B cell (primary cell): ENCODE data around the gene RPS21. TPM values are rescaled to one million over a fixed set of nuclear protein-coding genes. Genes with fewer than 3 reads are reported as not detected.

Experiments
- ATAC-seq: fragments of 200-7000 bp; cut with Tn5 transposase; one replicate; pipeline ENCODE4 v1.10.0; 2021; ENCODE audit warnings: low read depth, mild to moderate bottlenecking, moderate number of reproducible peaks, moderate library complexity
- CTCF ChIA-PET: fragments of 350-600 bp; sonication (Branson Sonifier 250); formaldehyde crosslinking; loops from one replicate; lab custom pipeline; 2021; ENCODE audit warnings: antibody characterized with exemption, inconsistent platforms; lab: Charles Lee
- POLR2A ChIA-PET: fragments of 350-600 bp; sonication (Branson Sonifier 250); formaldehyde crosslinking; loops from one replicate; lab custom pipeline; 2021; ENCODE audit warnings: antibody characterized with exemption; lab: Charles Lee
- DNase-seq: peaks from one replicate; pipeline ENCODE4 v3.0.0; 2013
- H2AFZ ChIP-seq: 2 replicates; pipeline ENCODE4 v1.6.1; 2012; ENCODE audit warnings: mild to moderate bottlenecking, low read depth, low read length; ENCODE audit not compliant: insufficient read depth, poor library complexity, severe bottlenecking
- H3K27ac ChIP-seq, 2 donors: 1 replicate in 1 of 2; 2 replicates in 1 of 2; pipeline ENCODE4 v1.5.1; 2012 to 2013; ENCODE audit warnings: low read length in 2 of 2, mild to moderate bottlenecking in 2 of 2, moderate library complexity in 1 of 2
- H3K27me3 ChIP-seq, 4 experiments: fragments of 200-600 bp in 1 of 4; sonication (generic) in 1 of 4; replicated peaks in 1 of 4; 1 replicate in 2 of 4; 2 replicates in 2 of 4; pipeline versions ENCODE4 v1.6.1 to v1.7.0; 2013 to 2016; ENCODE audit warnings: low read length in 3 of 4, mild to moderate bottlenecking in 2 of 4, mixed read lengths in 1 of 4, moderate library complexity in 1 of 4; ENCODE audit not compliant: insufficient read depth in 4 of 4, control insufficient read depth in 3 of 4; ENCODE audit errors: control extremely low read depth in 1 of 4
- H3K36me3 ChIP-seq, 2 experiments: replicated peaks in 1 of 2; 1 replicate in 1 of 2; 2 replicates in 1 of 2; pipeline versions ENCODE4 v1.6.1 to v1.7.1; 2013; ENCODE audit warnings: low read length in 1 of 2; ENCODE audit not compliant: insufficient read depth in 2 of 2, control insufficient read depth in 1 of 2; ENCODE audit errors: control extremely low read depth in 1 of 2, extremely low read depth in 1 of 2
- H3K4me1 ChIP-seq, 2 donors: fragments of 200-600 bp in 1 of 2; sonication (generic) in 1 of 2; 1 replicate in 1 of 2; 2 replicates in 1 of 2; pipeline versions ENCODE4 v1.5.1 to v1.6.1; 2013 to 2017; ENCODE audit warnings: low read length in 2 of 2; ENCODE audit not compliant: control insufficient read depth in 2 of 2, insufficient read depth in 2 of 2
- H3K4me2 ChIP-seq: replicated peaks from 2 replicates; pipeline ENCODE3; 2012; ENCODE audit warnings: mild to moderate bottlenecking, low read depth, low read length; ENCODE audit not compliant: poor library complexity, severe bottlenecking
- H3K4me3 ChIP-seq, 5 experiments: fragments of 200-600 bp in 1 of 5; sonication (generic) in 1 of 5; 1 replicate in 3 of 5; 2 replicates in 2 of 5; pipeline versions ENCODE4 v1.5.1 to v1.7.0; 2011 to 2016; ENCODE audit warnings: low read length in 4 of 5, mild to moderate bottlenecking in 4 of 5, low read depth in 2 of 5, control low read depth in 1 of 5, moderate library complexity in 1 of 5; ENCODE audit not compliant: insufficient read depth in 1 of 5; ENCODE audit errors: control extremely low read depth in 1 of 5, extremely low read depth in 1 of 5
- H3K79me2 ChIP-seq: fragments of 200-600 bp; sonication (generic); one replicate; pipeline ENCODE4 v1.6.0; 2016; ENCODE audit warnings: low read length; ENCODE audit not compliant: control insufficient read depth, insufficient read depth
- H3K9ac ChIP-seq: fragments of 200-600 bp; sonication (generic); 2 replicates; pipeline ENCODE4 v1.6.1; 2017; ENCODE audit warnings: mild to moderate bottlenecking, low read length, moderate library complexity
- H3K9me3 ChIP-seq, 3 donors: one replicate each; pipeline versions ENCODE4 v1.6.1 to v1.7.1; 2013; ENCODE audit warnings: low read length in 2 of 3; ENCODE audit not compliant: control insufficient read depth in 2 of 3, insufficient read depth in 1 of 3; ENCODE audit errors: control extremely low read depth in 1 of 3
- H4K20me1 ChIP-seq: 2 replicates; pipeline ENCODE4 v1.6.0; 2012; ENCODE audit warnings: mild to moderate bottlenecking, low read length; ENCODE audit not compliant: insufficient read depth, control insufficient read depth, poor library complexity, severe bottlenecking
- H3K27ac Mint-ChIP-seq: one replicate; pipeline ENCODE4 v1.8.0; 2021; ENCODE audit warnings: mixed read lengths
- H3K27me3 Mint-ChIP-seq: one replicate; pipeline ENCODE4 v1.8.0; 2021; ENCODE audit warnings: mixed read lengths
- H3K4me1 Mint-ChIP-seq: one replicate; pipeline ENCODE4 v1.8.0; 2021; ENCODE audit warnings: mixed read lengths
- H3K4me3 Mint-ChIP-seq: one replicate; pipeline ENCODE4 v1.8.0; 2021; ENCODE audit warnings: mixed read lengths
- H3K9me3 Mint-ChIP-seq: one replicate; pipeline ENCODE4 v1.8.0; 2022; ENCODE audit warnings: mixed read lengths; ENCODE audit not compliant: insufficient read depth
- EZH2 ChIP-seq: IDR thresholded peaks from 2 replicates; pipeline ENCODE4 v1.6.1; 2012; ENCODE audit warnings: borderline replicate concordance, low read depth, mild to moderate bottlenecking, moderate library complexity, low read length; ENCODE audit not compliant: insufficient read depth, poor library complexity, severe bottlenecking
- WGBS: methylation state at CpG from one replicate; pipeline ENCODE4 v1.1.5; 2013; ENCODE audit warnings: missing lambda C conversion rate; ENCODE audit not compliant: insufficient coverage; 5-methylcytosine and 5-hydroxymethylcytosine counted together
- intact Hi-C: fragments of 100-400 bp; cut with micrococcal nuclease; formaldehyde crosslinking; loops from one replicate; pipeline ENCODE4 v1.10.0; 2022
- polyA plus RNA-seq: library from polyadenylated mRNA; depleted of rRNA; stranded (reverse); fragments of >200 nt; gene quantifications from 2 replicates; pipeline ENCODE4 v1.2.3, GENCODE V29; 2012
- total RNA-seq, 2 donors: library from RNA; stranded (reverse); fragments of 120-200 nt in 1 of 2; gene quantifications; 1 replicate in 1 of 2; 2 replicates in 1 of 2; pipeline versions ENCODE4 v1.2.3 to v1.2.4, GENCODE V29; 2013 to 2022
- TF ChIP-seq, protein P1 (sequence below): fragments of 200-600 bp; IDR thresholded peaks from one replicate; pipeline ENCODE4 v1.8.0; 2022; ENCODE audit warnings: antibody characterized with exemption, mild to moderate bottlenecking

RPS21 gene
- total and polyA plus RNA-seq, 2 donors (not counting 1 experiment from before 2014, with no cell fraction given): 2,653 to 9,603 TPM

DNA sequence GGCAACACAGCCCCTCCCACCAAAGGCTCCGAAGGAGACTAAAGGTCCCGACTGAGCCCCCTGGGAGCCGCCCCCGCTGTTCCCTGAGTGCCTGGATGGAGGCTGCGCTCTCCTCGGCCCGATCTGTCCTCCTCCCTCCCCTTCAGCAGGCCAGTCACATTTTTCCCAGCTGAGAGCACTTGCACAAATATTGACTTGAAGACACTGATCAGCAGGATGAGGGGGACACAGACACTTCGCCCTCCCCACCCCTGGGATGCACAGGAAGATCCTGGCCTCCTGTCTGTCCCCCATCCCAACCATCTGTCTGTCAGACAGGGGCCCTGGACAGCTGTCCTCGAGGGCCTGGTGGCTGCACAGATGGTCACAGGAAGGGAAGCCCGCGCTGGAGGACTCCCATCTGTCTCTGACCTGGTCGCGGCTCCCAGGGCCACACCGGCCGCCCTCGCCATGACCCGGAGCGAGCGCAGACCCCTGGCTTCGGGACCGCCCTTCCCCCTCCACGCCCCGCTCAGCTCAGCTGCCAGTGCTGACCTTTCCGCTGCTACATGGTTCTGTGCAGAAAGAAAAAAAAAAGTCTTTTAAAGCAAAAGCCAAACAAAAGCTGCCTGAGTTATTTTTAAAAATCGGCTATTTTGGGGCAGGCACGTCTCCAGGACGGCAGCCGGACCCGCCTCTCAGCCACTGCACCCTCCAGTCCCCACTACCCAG is 30.9 kb upstream of the RPS21 start:
- no peak for ATAC-seq
- no peaks in the 10 kb centered on the region for H3K4me1 Mint-ChIP-seq
- POLR2A ChIA-PET: interaction anchor here (0.6 kb wide), 1 partner anchor 12 kb away, joined by 5 read pairs; no protein-coding TSS in a partner anchor

DNA sequence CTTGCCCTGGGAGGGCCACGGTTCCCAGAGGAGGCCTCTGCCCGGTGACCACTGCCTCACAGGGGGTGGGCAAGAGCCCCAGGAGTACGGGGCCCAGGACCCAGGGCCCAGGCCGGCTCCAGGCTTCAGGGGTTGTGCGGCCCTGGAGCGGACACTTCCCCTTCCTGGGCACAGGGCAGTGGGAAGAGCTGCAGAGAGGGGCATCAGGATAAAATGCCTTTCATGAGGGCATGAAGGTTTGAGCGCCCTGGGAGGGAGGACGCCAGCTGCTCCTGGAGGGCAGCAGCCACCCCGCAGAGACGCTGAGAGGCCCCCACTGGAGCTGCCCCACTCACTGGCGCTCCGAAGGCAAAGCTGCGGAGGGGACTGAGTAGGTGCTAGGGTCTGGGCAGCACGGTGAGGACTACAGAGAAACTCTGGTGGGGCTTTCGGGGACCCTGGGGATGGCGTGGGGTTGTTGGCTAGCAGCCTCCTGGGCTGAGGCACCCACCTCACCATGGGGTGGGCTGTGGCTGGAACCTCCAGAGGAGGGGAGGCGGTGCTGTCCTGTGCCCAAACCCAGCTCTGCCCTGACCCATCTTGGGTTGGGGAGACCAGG is 30.2 kb upstream of the RPS21 start:
- Mint-ChIP-seq H3K9me3 (no peaks in the 10 kb centered on the region), H3K4me3 (no peak overlapping the region), H3K27ac (no peak overlapping the region), H3K27me3 (no peaks in the 10 kb centered on the region), H3K4me1 (no peaks in the 10 kb centered on the region)
- no peak overlapping the region for H2AFZ ChIP-seq
- WGBS: 70% methylated on average over 17 of the region's 17 CpGs
- no peaks in the 10 kb centered on the region for H4K20me1 ChIP-seq
- H3K4me2 ChIP-seq: no peak overlapping the region
- H3K27me3 ChIP-seq: no peaks in the 10 kb centered on the region
- intact Hi-C loops: no loop called here
- H3K9ac ChIP-seq: no peak overlapping the region
- TF ChIP-seq, protein P1, sequence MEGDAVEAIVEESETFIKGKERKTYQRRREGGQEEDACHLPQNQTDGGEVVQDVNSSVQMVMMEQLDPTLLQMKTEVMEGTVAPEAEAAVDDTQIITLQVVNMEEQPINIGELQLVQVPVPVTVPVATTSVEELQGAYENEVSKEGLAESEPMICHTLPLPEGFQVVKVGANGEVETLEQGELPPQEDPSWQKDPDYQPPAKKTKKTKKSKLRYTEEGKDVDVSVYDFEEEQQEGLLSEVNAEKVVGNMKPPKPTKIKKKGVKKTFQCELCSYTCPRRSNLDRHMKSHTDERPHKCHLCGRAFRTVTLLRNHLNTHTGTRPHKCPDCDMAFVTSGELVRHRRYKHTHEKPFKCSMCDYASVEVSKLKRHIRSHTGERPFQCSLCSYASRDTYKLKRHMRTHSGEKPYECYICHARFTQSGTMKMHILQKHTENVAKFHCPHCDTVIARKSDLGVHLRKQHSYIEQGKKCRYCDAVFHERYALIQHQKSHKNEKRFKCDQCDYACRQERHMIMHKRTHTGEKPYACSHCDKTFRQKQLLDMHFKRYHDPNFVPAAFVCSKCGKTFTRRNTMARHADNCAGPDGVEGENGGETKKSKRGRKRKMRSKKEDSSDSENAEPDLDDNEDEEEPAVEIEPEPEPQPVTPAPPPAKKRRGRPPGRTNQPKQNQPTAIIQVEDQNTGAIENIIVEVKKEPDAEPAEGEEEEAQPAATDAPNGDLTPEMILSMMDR: no peak
- TF ChIP-seq EZH2: no peak
- H3K9me3 ChIP-seq: no peaks in the 10 kb centered on the region
- POLR2A ChIA-PET: no interaction called here
- H3K36me3 ChIP-seq: no peaks in the 10 kb centered on the region
- CTCF ChIA-PET: interaction anchor here (1.2 kb wide), 1 partner anchor 16 kb away, joined by 3 read pairs; no protein-coding TSS in a partner anchor
- ATAC-seq (no peak), DNase-seq (no peak)
- H3K27ac ChIP-seq: no peak overlapping the region
- H3K4me3 ChIP-seq: no peak overlapping the region
- H3K79me2 ChIP-seq: no peaks in the 10 kb centered on the region
- peaks cover 0 to 6% of the 10 kb centered on the region in 2 donors for H3K4me1 ChIP-seq

More for the DNA sequence above, 30.9 kb upstream of the RPS21 start:
- no peaks in the 10 kb centered on the region for H4K20me1 ChIP-seq
- no peak overlapping the region for H3K9ac ChIP-seq
- no peak for DNase-seq
- H3K9me3 Mint-ChIP-seq: no peaks in the 10 kb centered on the region
- no peak overlapping the region for H3K4me2 ChIP-seq
- H3K27me3 ChIP-seq: no peaks in the 10 kb centered on the region
- H3K79me2 ChIP-seq: no peaks in the 10 kb centered on the region
- H3K27me3 Mint-ChIP-seq: no peaks in the 10 kb centered on the region
- H3K36me3 ChIP-seq: no peaks in the 10 kb centered on the region
- 82% methylated on average over 24 of the region's 29 CpGs for WGBS
- no peak overlapping the region for H3K27ac Mint-ChIP-seq
- H3K9me3 ChIP-seq: peaks cover 0 to 1% (median 0%) of the 10 kb centered on the region in 3 donors
- CTCF ChIA-PET: no interaction called here
- H3K4me1 ChIP-seq: peaks cover 0 to 6% of the 10 kb centered on the region in 2 donors
- H2AFZ ChIP-seq: no peak overlapping the region
- no peak overlapping the region for H3K27ac ChIP-seq
- H3K4me3 ChIP-seq: no peak overlapping the region
- TF ChIP-seq EZH2: no peak
- intact Hi-C loops: no loop called here
- H3K4me3 Mint-ChIP-seq: no peak overlapping the region
